GM18517 (cell line): ENCODE results near the gene PAX7.

Experiments
- ATAC-seq: cut with Tn5 transposase; IDR thresholded peaks from one replicate; pipeline ENCODE4 v1.9.1; 2021; ENCODE audit warnings: mild to moderate bottlenecking, moderate library complexity; ENCODE audit not compliant: unreplicated experiment

PAX7 gene

GRCh38 chr1:18640228-18641004, 9.8 kb downstream of the PAX7 start:
- ATAC-seq = no peak

- no peak for ATAC-seq
These were observed 10.6 kb downstream of the PAX7 start for GRCh38 chr1:18641005-18641941.

GRCh38 chr1:18642278-18643095, 11.8 kb downstream of the PAX7 start:
- ATAC-seq = no peak

GRCh38 chr1:18643154-18644012, 12.7 kb downstream of the PAX7 start:
- ATAC-seq = no peak

GRCh38 chr1:18644013-18644399, 13.4 kb downstream of the PAX7 start:
- no peak for ATAC-seq

GRCh38 chr1:18644446-18644845, 13.8 kb downstream of the PAX7 start:
- no peak for ATAC-seq

- no peak for ATAC-seq
These were observed 14.5 kb downstream of the PAX7 start for GRCh38 chr1:18644973-18645746.

GRCh38 chr1:18645747-18646090, 15.1 kb downstream of the PAX7 start:
- ATAC-seq = no peak

GRCh38 chr1:18646091-18646785, 15.6 kb downstream of the PAX7 start:
- ATAC-seq = no peak

GRCh38 chr1:18646786-18647410, 16.3 kb downstream of the PAX7 start:
- ATAC-seq = no peak

- no peak for ATAC-seq
These were observed 17.1 kb downstream of the PAX7 start for GRCh38 chr1:18647681-18648214.

- no peak for ATAC-seq
These were observed 19.2 kb downstream of the PAX7 start for GRCh38 chr1:18649693-18650370.

GRCh38 chr1:18651713-18652112, 21.1 kb downstream of the PAX7 start:
- no peak for ATAC-seq

GRCh38 chr1:18652791-18653190, 22.1 kb downstream of the PAX7 start:
- ATAC-seq = no peak

GRCh38 chr1:18653367-18653766, 22.7 kb downstream of the PAX7 start:
- no peak for ATAC-seq

- ATAC-seq = no peak
These were observed 23.3 kb downstream of the PAX7 start for GRCh38 chr1:18653916-18654315.

GRCh38 chr1:18654599-18654998, 24.0 kb downstream of the PAX7 start:
- ATAC-seq = no peak
